DND-41 (cell line): ENCODE results near the gene CAMK2N2.
A peak's percentile ranks its signal among the peaks of the same experiment; 100 is the strongest.
"Not testable (repeated sequence)": the region's sequence is repeated elsewhere in the genome, so short reads cannot be mapped to it uniquely, and the experiment has no call there.

Source experiments
- ATAC-seq: fragments of 200-7000 bp; cut with Tn5 transposase; 3 replicates; pipeline ENCODE4 v1.9.1; 2021; ENCODE audit warnings: low read depth; ENCODE audit not compliant: insufficient read depth
- DNase-seq: peaks from one replicate; pipeline ENCODE4 v3.0.0-alpha.2; 2020
- H2AFZ ChIP-seq: 2 replicates; pipeline ENCODE4 v1.6.0; 2012; ENCODE audit warnings: low read depth, low read length
- H3K27ac ChIP-seq: 2 replicates; pipeline ENCODE4 v1.5.1; 2012; ENCODE audit warnings: low read length, inconsistent platforms
- H3K27me3 ChIP-seq: fragments of 200-600 bp; sonication (generic); 2 replicates; pipeline ENCODE4 v1.6.0; 2012; ENCODE audit warnings: low read length, mild to moderate bottlenecking, inconsistent platforms; ENCODE audit not compliant: insufficient read depth, poor library complexity
- H3K36me3 ChIP-seq: 2 replicates; pipeline ENCODE4 v1.5.1; 2012; ENCODE audit warnings: low read length, inconsistent platforms; ENCODE audit not compliant: insufficient read depth
- H3K4me1 ChIP-seq: 2 replicates; pipeline ENCODE4 v1.5.1; 2012; ENCODE audit warnings: mild to moderate bottlenecking, low read length; ENCODE audit not compliant: insufficient read depth
- H3K4me2 ChIP-seq: 2 replicates; pipeline ENCODE4 v1.6.0; 2012; ENCODE audit warnings: mild to moderate bottlenecking, moderate library complexity, low read length, inconsistent platforms; ENCODE audit not compliant: insufficient read depth
- H3K4me3 ChIP-seq, 2 experiments: fragments of 200-600 bp in 1 of 2; shearing (Covaris generic) in 1 of 2; 2 replicates each; pipeline ENCODE4 v1.5.1; 2012 to 2016; ENCODE audit warnings: inconsistent platforms in 2 of 2, low read length in 2 of 2, mild to moderate bottlenecking in 2 of 2, low read depth in 1 of 2, moderate library complexity in 1 of 2
- H3K79me2 ChIP-seq: 2 replicates; pipeline ENCODE4 v1.6.0; 2012; ENCODE audit warnings: low read length, inconsistent platforms; ENCODE audit not compliant: insufficient read depth
- H3K9ac ChIP-seq: 2 replicates; pipeline ENCODE4 v1.6.0; 2012; ENCODE audit warnings: low read depth, mild to moderate bottlenecking, inconsistent platforms, low read length, moderate library complexity
- H3K9me3 ChIP-seq: 2 replicates; pipeline ENCODE4 v1.5.1; 2012; ENCODE audit warnings: low read length, moderate library complexity, mild to moderate bottlenecking, inconsistent platforms; ENCODE audit not compliant: insufficient read depth, severe bottlenecking
- H4K20me1 ChIP-seq: 2 replicates; pipeline ENCODE4 v1.6.0; 2012; ENCODE audit warnings: low read length; ENCODE audit not compliant: insufficient read depth
- CTCF ChIP-seq: IDR thresholded peaks from 2 replicates; pipeline ENCODE4 v1.5.1; 2012; ENCODE audit warnings: borderline replicate concordance, low read length, moderate library complexity, mild to moderate bottlenecking; ENCODE audit not compliant: poor library complexity, severe bottlenecking; ENCODE audit errors: extremely low read depth
- EZH2 ChIP-seq: IDR thresholded peaks from 3 replicates; pipeline ENCODE4 v1.6.1; 2012; ENCODE audit warnings: borderline replicate concordance, low read depth, mild to moderate bottlenecking, moderate library complexity, low read length, inconsistent platforms; ENCODE audit not compliant: severe bottlenecking

Gene CAMK2N2

DNA sequence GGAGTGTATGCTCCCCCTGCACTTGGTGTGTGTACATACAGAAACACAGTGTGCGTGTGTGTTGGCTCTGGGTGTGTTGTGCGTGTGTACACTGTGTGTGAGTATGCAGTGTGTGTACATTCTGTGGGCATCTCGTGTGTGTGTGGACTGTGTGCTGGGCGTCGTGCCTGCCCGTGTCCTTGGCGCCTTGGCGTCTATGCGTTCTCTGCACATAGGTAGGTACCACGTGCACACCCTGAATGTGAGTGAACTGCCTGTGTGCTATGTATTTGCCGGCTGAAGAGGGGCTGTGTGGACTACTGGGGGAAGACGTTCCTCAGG is 14.0 kb upstream of the CAMK2N2 start:
- Histone ChIP-seq H3K4me2 (no peak overlapping the region), H3K4me3 (no peak overlapping the region), H3K27me3 (no peaks in the 10 kb centered on the region), H3K79me2 (no peaks in the 10 kb centered on the region), H3K9me3 (no peaks in the 10 kb centered on the region), H3K4me1 (no peaks in the 10 kb centered on the region), H3K9ac (no peak overlapping the region), H3K36me3 (no peaks in the 10 kb centered on the region), H3K27ac (no peak overlapping the region), H2AFZ (no peak overlapping the region), H4K20me1 (no peaks in the 10 kb centered on the region)
- DNase-seq (no peak), ATAC-seq (no peak)
- TF ChIP-seq CTCF: no peak
- no peak for TF ChIP-seq EZH2

DNA sequence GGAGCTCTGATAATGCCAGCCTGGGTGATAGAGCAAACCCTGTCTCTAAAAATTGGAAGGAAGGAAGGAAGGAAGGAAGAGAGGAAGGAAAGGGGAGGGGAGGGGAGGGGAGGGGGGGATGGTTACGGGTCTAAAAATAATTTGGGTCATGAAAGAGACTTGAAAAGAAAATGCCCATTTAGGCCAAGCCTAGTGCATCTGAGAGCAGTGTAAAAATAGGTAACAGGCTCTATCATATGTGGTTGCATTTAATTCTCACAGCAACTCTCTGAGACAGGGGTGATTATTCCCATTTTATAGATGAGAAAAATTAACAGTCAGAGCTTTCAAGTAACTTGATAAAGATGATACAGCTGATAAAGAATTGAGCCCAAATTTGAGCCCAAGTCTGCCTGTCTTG is 10.9 kb upstream of the CAMK2N2 start:
- Histone ChIP-seq H3K4me3 (no peak overlapping the region), H3K4me1 (no peaks in the 10 kb centered on the region), H3K9me3 (no peaks in the 10 kb centered on the region), H3K27ac (no peak overlapping the region), H3K9ac (no peak overlapping the region), H3K4me2 (no peak overlapping the region), H3K79me2 (no peaks in the 10 kb centered on the region), H4K20me1 (no peaks in the 10 kb centered on the region), H2AFZ (no peak overlapping the region), H3K27me3 (no peaks in the 10 kb centered on the region), H3K36me3 (no peaks in the 10 kb centered on the region)
- no peak for DNase-seq
- TF ChIP-seq EZH2 (no peak), CTCF (no peak)
- ATAC-seq: no peak

GRCh38 chr3:184267249-184267648 is 5.9 kb upstream of the CAMK2N2 start:
- not testable (repeated sequence) for H3K36me3 ChIP-seq, H2AFZ ChIP-seq, H3K4me2 ChIP-seq, DNase-seq, ATAC-seq, H3K4me3 ChIP-seq, H3K9ac ChIP-seq, H3K4me1 ChIP-seq, H3K9me3 ChIP-seq, H3K79me2 ChIP-seq, H3K27me3 ChIP-seq, H3K27ac ChIP-seq, H4K20me1 ChIP-seq

DNA sequence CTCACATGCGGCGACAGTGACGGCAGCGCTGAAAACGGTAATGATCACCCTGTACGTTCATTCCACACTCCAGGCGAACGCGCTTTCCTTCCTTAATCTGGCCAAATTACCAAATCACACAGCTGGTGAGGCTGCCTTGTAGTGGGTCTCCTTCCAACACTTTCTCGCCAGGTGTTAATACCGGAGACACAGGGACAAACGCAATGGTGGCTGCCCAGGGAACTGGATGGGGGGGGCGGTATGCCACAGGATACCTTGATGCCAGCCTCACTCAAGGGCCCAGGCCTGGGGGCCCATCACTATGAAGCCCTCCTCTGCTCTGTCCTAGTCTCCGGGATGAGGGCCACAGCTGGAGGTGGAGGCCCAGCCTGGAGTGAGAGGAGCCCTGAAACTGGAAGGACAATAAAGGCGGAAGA is 1.4 kb upstream of the CAMK2N2 start:
- no peak for DNase-seq
- H3K27ac ChIP-seq: no peak overlapping the region
- H3K9ac ChIP-seq: no peak overlapping the region
- no peak for TF ChIP-seq EZH2
- no peak for TF ChIP-seq CTCF
- 0 out of 4 replicates have a peak overlapping the region, but pooled peaks of 1 of the 2 experiments have one; percentile 18 for H3K4me3 ChIP-seq
- no peaks in the 10 kb centered on the region for H3K36me3 ChIP-seq
- H3K4me1 ChIP-seq: peaks cover 18% of the 10 kb centered on the region
- H3K9me3 ChIP-seq: no peaks in the 10 kb centered on the region
- no peak for ATAC-seq
- H3K4me2 ChIP-seq: peak overlapping the region; percentile 78
- H2AFZ ChIP-seq: no peak overlapping the region
- H3K27me3 ChIP-seq: no peaks in the 10 kb centered on the region
- no peaks in the 10 kb centered on the region for H4K20me1 ChIP-seq
- H3K79me2 ChIP-seq: no peaks in the 10 kb centered on the region
